DND-41 (cell line): ENCODE data around the gene CNTN5.

Experiments used
- ATAC-seq: fragments of 200-7000 bp; cut with Tn5 transposase; 3 replicates; pipeline ENCODE4 v1.9.1; 2021; ENCODE audit warnings: low read depth; ENCODE audit not compliant: insufficient read depth
- DNase-seq: peaks from one replicate; pipeline ENCODE4 v3.0.0-alpha.2; 2020
- H2AFZ ChIP-seq: 2 replicates; pipeline ENCODE4 v1.6.0; 2012; ENCODE audit warnings: low read depth, low read length
- H3K27ac ChIP-seq: 2 replicates; pipeline ENCODE4 v1.5.1; 2012; ENCODE audit warnings: low read length, inconsistent platforms
- H3K27me3 ChIP-seq: fragments of 200-600 bp; sonication (generic); 2 replicates; pipeline ENCODE4 v1.6.0; 2012; ENCODE audit warnings: low read length, mild to moderate bottlenecking, inconsistent platforms; ENCODE audit not compliant: insufficient read depth, poor library complexity
- H3K36me3 ChIP-seq: 2 replicates; pipeline ENCODE4 v1.5.1; 2012; ENCODE audit warnings: low read length, inconsistent platforms; ENCODE audit not compliant: insufficient read depth
- H3K4me1 ChIP-seq: 2 replicates; pipeline ENCODE4 v1.5.1; 2012; ENCODE audit warnings: mild to moderate bottlenecking, low read length; ENCODE audit not compliant: insufficient read depth
- H3K4me2 ChIP-seq: 2 replicates; pipeline ENCODE4 v1.6.0; 2012; ENCODE audit warnings: mild to moderate bottlenecking, moderate library complexity, low read length, inconsistent platforms; ENCODE audit not compliant: insufficient read depth
- H3K4me3 ChIP-seq, 2 experiments: fragments of 200-600 bp in 1 of 2; shearing (Covaris generic) in 1 of 2; 2 replicates each; pipeline ENCODE4 v1.5.1; 2012 to 2016; ENCODE audit warnings: inconsistent platforms in 2 of 2, low read length in 2 of 2, mild to moderate bottlenecking in 2 of 2, low read depth in 1 of 2, moderate library complexity in 1 of 2
- H3K79me2 ChIP-seq: 2 replicates; pipeline ENCODE4 v1.6.0; 2012; ENCODE audit warnings: low read length, inconsistent platforms; ENCODE audit not compliant: insufficient read depth
- H3K9ac ChIP-seq: 2 replicates; pipeline ENCODE4 v1.6.0; 2012; ENCODE audit warnings: low read depth, mild to moderate bottlenecking, inconsistent platforms, low read length, moderate library complexity
- H3K9me3 ChIP-seq: 2 replicates; pipeline ENCODE4 v1.5.1; 2012; ENCODE audit warnings: low read length, moderate library complexity, mild to moderate bottlenecking, inconsistent platforms; ENCODE audit not compliant: insufficient read depth, severe bottlenecking
- H4K20me1 ChIP-seq: 2 replicates; pipeline ENCODE4 v1.6.0; 2012; ENCODE audit warnings: low read length; ENCODE audit not compliant: insufficient read depth
- CTCF ChIP-seq: IDR thresholded peaks from 2 replicates; pipeline ENCODE4 v1.5.1; 2012; ENCODE audit warnings: borderline replicate concordance, low read length, moderate library complexity, mild to moderate bottlenecking; ENCODE audit not compliant: poor library complexity, severe bottlenecking; ENCODE audit errors: extremely low read depth
- EZH2 ChIP-seq: IDR thresholded peaks from 3 replicates; pipeline ENCODE4 v1.6.1; 2012; ENCODE audit warnings: borderline replicate concordance, low read depth, mild to moderate bottlenecking, moderate library complexity, low read length, inconsistent platforms; ENCODE audit not compliant: severe bottlenecking

The CNTN5 gene

GRCh38 chr11:99066618-99067317, 46.0 kb downstream of the CNTN5 start:
- H4K20me1 ChIP-seq, result no peaks in the 10 kb centered on the region
- no peak overlapping the region for H3K4me2 ChIP-seq
- ATAC-seq (no peak), DNase-seq (no peak)
- H3K36me3 ChIP-seq, result no peaks in the 10 kb centered on the region
- TF ChIP-seq CTCF (no peak), EZH2 (no peak)
- H3K4me1 ChIP-seq, result no peaks in the 10 kb centered on the region
- no peak overlapping the region for H3K27ac ChIP-seq
- H3K79me2 ChIP-seq, result no peaks in the 10 kb centered on the region
- H3K9ac ChIP-seq, result no peak overlapping the region
- H2AFZ ChIP-seq, result no peak overlapping the region
- no peak overlapping the region for H3K4me3 ChIP-seq
- no peaks in the 10 kb centered on the region for H3K27me3 ChIP-seq
- H3K9me3 ChIP-seq, result no peaks in the 10 kb centered on the region

- H3K27me3 ChIP-seq, result no peaks in the 10 kb centered on the region
- H3K4me2 ChIP-seq, result no peak overlapping the region
- no peak for ATAC-seq
- no peaks in the 10 kb centered on the region for H3K4me1 ChIP-seq
- H3K4me3 ChIP-seq, result no peak overlapping the region
- H3K9ac ChIP-seq, result no peak overlapping the region
- H3K79me2 ChIP-seq, result no peaks in the 10 kb centered on the region
- H2AFZ ChIP-seq, result no peak overlapping the region
- H4K20me1 ChIP-seq, result no peaks in the 10 kb centered on the region
- no peak overlapping the region for H3K27ac ChIP-seq
- DNase-seq, result no peak
- TF ChIP-seq CTCF, result no peak
- TF ChIP-seq EZH2, result no peak
- H3K9me3 ChIP-seq, result no peaks in the 10 kb centered on the region
- H3K36me3 ChIP-seq, result no peaks in the 10 kb centered on the region
Observed at GRCh38 chr11:99068832-99069231, 48.1 kb downstream of the CNTN5 start.

- Histone ChIP-seq H3K27me3 (no peaks in the 10 kb centered on the region), H4K20me1 (no peaks in the 10 kb centered on the region), H3K4me3 (no peak overlapping the region), H3K9me3 (no peaks in the 10 kb centered on the region), H3K9ac (no peak overlapping the region), H3K4me2 (no peak overlapping the region; the same call in 1 of the 2 replicates), H3K4me1 (no peaks in the 10 kb centered on the region), H3K27ac (no peak overlapping the region), H3K36me3 (no peaks in the 10 kb centered on the region), H3K79me2 (no peaks in the 10 kb centered on the region), H2AFZ (no peak overlapping the region)
- DNase-seq, result no peak
- TF ChIP-seq CTCF, result no peak
- TF ChIP-seq EZH2, result no peak
- ATAC-seq, result peak; percentile 37; the same call in 1 of the 3 replicates
Observed at GRCh38 chr11:99069856-99070444, 49.2 kb downstream of the CNTN5 start.
